Endothelial cell (in vitro differentiated cells): Measurements from ENCODE around the gene SDE2. TPM values are rescaled to one million over a fixed set of nuclear protein-coding genes. Genes with fewer than 3 reads are reported as not detected.
A peak's percentile ranks its signal among the peaks of the same experiment; 100 is the strongest.
"Not testable (repeated sequence)": the region's sequence is repeated elsewhere in the genome, so short reads cannot be mapped to it uniquely, and the experiment has no call there.

Experiments used
- DNase-seq: peaks from one replicate; pipeline ENCODE4 v3.0.0; 2021; ENCODE audit warnings: low spot score
- H3K27ac Mint-ChIP-seq: one replicate; pipeline ENCODE4 v1.8.0; 2021; ENCODE audit warnings: mixed read lengths, inconsistent platforms; ENCODE audit not compliant: unreplicated experiment
- H3K27me3 Mint-ChIP-seq: one replicate; pipeline ENCODE4 v1.8.0; 2021; ENCODE audit warnings: mild to moderate bottlenecking, moderate library complexity, mixed read lengths, inconsistent platforms; ENCODE audit not compliant: unreplicated experiment
- H3K36me3 Mint-ChIP-seq: one replicate; pipeline ENCODE4 v1.8.0; 2021; ENCODE audit warnings: mild to moderate bottlenecking, low read depth, mixed read lengths, inconsistent platforms; ENCODE audit not compliant: unreplicated experiment
- H3K4me1 Mint-ChIP-seq: one replicate; pipeline ENCODE4 v1.8.0; 2021; ENCODE audit warnings: mild to moderate bottlenecking, mixed read lengths, inconsistent platforms; ENCODE audit not compliant: unreplicated experiment
- H3K4me3 Mint-ChIP-seq: one replicate; pipeline ENCODE4 v1.8.0; 2021; ENCODE audit warnings: mild to moderate bottlenecking, mixed read lengths, inconsistent platforms; ENCODE audit not compliant: unreplicated experiment
- H3K9me3 Mint-ChIP-seq: one replicate; pipeline ENCODE4 v1.8.0; 2021; ENCODE audit warnings: mixed read lengths, inconsistent platforms; ENCODE audit not compliant: unreplicated experiment
- CTCF ChIP-seq: fragments of 200-600 bp; sonication (generic); IDR thresholded peaks from one replicate; pipeline ENCODE4 v1.5.0; 2021; ENCODE audit warnings: antibody characterized with exemption; ENCODE audit not compliant: unreplicated experiment
- total RNA-seq: library from RNA; stranded (reverse); fragmentation: NEBNext Ultra II Directional; extraction: Animal tissue kit (Norgen Biotek cat#: 25700); gene quantifications from one replicate; pipeline ENCODE4 v1.2.1, GENCODE V29; 2021; ENCODE audit not compliant: unreplicated experiment

SDE2 gene
- total RNA-seq, 1 donor from 2014 or later, result 17.8 TPM

- no peak overlapping the region for H3K4me3 Mint-ChIP-seq
These were observed 57.3 kb downstream of the SDE2 start for GRCh38 chr1:225941942-225942222.

GRCh38 chr1:225941187-225941941 lies 57.8 kb downstream of the SDE2 start, which contains the start of gene LEFTY2:
Gene LEFTY2 (minus strand): TSS chr1:225941220. CDS start chr1:225941140, 80 bp downstream.
- H3K27me3 Mint-ChIP-seq, result peaks cover 5% of the 10 kb centered on the region

More at GRCh38 chr1:225941942-225942222, 57.3 kb downstream of the SDE2 start:
- peak overlapping the region; percentile 18 for H3K27ac Mint-ChIP-seq
- H3K9me3 Mint-ChIP-seq, result no peaks in the 10 kb centered on the region
- H3K27me3 Mint-ChIP-seq, result peaks cover 5% of the 10 kb centered on the region
- no peak for TF ChIP-seq CTCF
- H3K4me1 Mint-ChIP-seq, result peaks cover 6% of the 10 kb centered on the region
- H3K36me3 Mint-ChIP-seq, result no peaks in the 10 kb centered on the region
- no peak for DNase-seq

GRCh38 chr1:225940385-225941151 lies 58.6 kb downstream of the SDE2 start:
- no peak for DNase-seq
- TF ChIP-seq CTCF, result no peak
- Mint-ChIP-seq H3K9me3 (no peaks in the 10 kb centered on the region), H3K4me3 (no peak overlapping the region), H3K36me3 (no peaks in the 10 kb centered on the region), H3K27me3 (peaks cover 5% of the 10 kb centered on the region), H3K27ac (no peak overlapping the region), H3K4me1 (peaks cover 2% of the 10 kb centered on the region)

More at GRCh38 chr1:225941187-225941941, 57.8 kb downstream of the SDE2 start, which contains the start of gene LEFTY2:
- H3K4me1 Mint-ChIP-seq, result peaks cover 6% of the 10 kb centered on the region
- TF ChIP-seq CTCF, result no peak
- H3K36me3 Mint-ChIP-seq, result no peaks in the 10 kb centered on the region
- no peaks in the 10 kb centered on the region for H3K9me3 Mint-ChIP-seq
- peak within 1 kb of the TSS; percentile 18 for H3K27ac Mint-ChIP-seq
- H3K4me3 Mint-ChIP-seq, result no peak within 1 kb of the TSS
- no peak for DNase-seq

GRCh38 chr1:225939939-225940310 lies 59.2 kb downstream of the SDE2 start:
- not testable (repeated sequence) for DNase-seq, H3K36me3 Mint-ChIP-seq, H3K27ac Mint-ChIP-seq, H3K9me3 Mint-ChIP-seq, H3K27me3 Mint-ChIP-seq, H3K4me3 Mint-ChIP-seq, H3K4me1 Mint-ChIP-seq

GRCh38 chr1:225939097-225939938 lies 59.8 kb downstream of the SDE2 start:
- not testable (repeated sequence) for H3K4me3 Mint-ChIP-seq, H3K27me3 Mint-ChIP-seq, H3K4me1 Mint-ChIP-seq, H3K27ac Mint-ChIP-seq, H3K36me3 Mint-ChIP-seq, H3K9me3 Mint-ChIP-seq
- peak; percentile 22 for DNase-seq
